HepG2 (cell line): ENCODE measurements around the gene TP73. TPM values are rescaled to one million over a fixed set of nuclear protein-coding genes. Genes with fewer than 3 reads are reported as not detected.
A peak's percentile ranks its signal among the peaks of the same experiment; 100 is the strongest.

Experiments
- ATF6 ChIP-seq: sonication (generic); formaldehyde crosslinking; conservative IDR thresholded peaks from 2 replicates; pipeline ENCODE4 v1.4.0; 2020; ENCODE audit warnings: missing genetic modification reagents
- YY1 ChIP-seq: IDR thresholded peaks from 2 replicates; pipeline ENCODE4 v1.6.1; 2011; ENCODE audit warnings: low read length, low read depth, moderate library complexity, mild to moderate bottlenecking; ENCODE audit not compliant: insufficient read depth, insufficient replicate concordance
- ZBTB2 ChIP-seq: sonication (generic); formaldehyde crosslinking; IDR thresholded peaks from 2 replicates; pipeline ENCODE4 v1.8.0; 2022; ENCODE audit warnings: low read depth, missing genetic modification reagents
- ZNF687 ChIP-seq: sonication (generic); formaldehyde crosslinking; IDR thresholded peaks from 2 replicates; pipeline ENCODE4 v1.5.1; 2020; ENCODE audit warnings: mild to moderate bottlenecking, missing genetic modification reagents, moderate library complexity
- ZNF710 ChIP-seq: sonication (generic); formaldehyde crosslinking; IDR thresholded peaks from 2 replicates; pipeline ENCODE4 v1.5.0; 2020; ENCODE audit warnings: mild to moderate bottlenecking, missing genetic modification reagents, borderline replicate concordance
- polyA plus RNA-seq, 8 experiments: library from polyadenylated mRNA; depleted of rRNA in 3 of 8; stranded (reverse) in 7 of 8; unstranded in 1 of 8; fragments of >200 nt; fragmentation: Illumina TruSeq in 4 of 8; extraction: Trizol in 4 of 8; gene quantifications; 2 replicates each; pipeline versions ENCODE4 v1.2.1 to v1.2.3, GENCODE V29; 2011 to 2016; ENCODE audit warnings: low read depth in 4 of 8, missing spikeins in 1 of 8, mixed read lengths in 1 of 8; ENCODE audit not compliant: insufficient read depth in 1 of 8
- total RNA-seq, 5 experiments: library from RNA; depleted of rRNA; stranded (reverse); fragments of >200 nt; fragmentation: Illumina TruSeq; extraction: Trizol; gene quantifications; 2 replicates each; pipeline ENCODE4 v1.2.3, GENCODE V29; 2016; ENCODE audit warnings: low read depth in 1 of 5

Gene TP73
- total and polyA plus RNA-seq, 2 of the 13 experiments (the other 11 are each of a cell fraction or from before 2014, with no cell fraction given): 0.49 to 1.1 TPM

GRCh38 chr1:3651930-3652547 is at the start of gene TP73 (continued):
- TF ChIP-seq ZBTB2 (peak; percentile 83), YY1 (peak; percentile 19), ATF6 (no peak), ZNF710 (CRISPR knock-in tag) (no peak), ZNF687 (CRISPR knock-in tag) (peak; percentile 32; the same call in 1 of the 2 replicates)
